Astrocyte of the spinal cord (primary cell): ENCODE results near the gene RNF113B.

Experiments
- DNase-seq: peaks from one replicate; pipeline ENCODE4 v3.0.0; 2011; ENCODE audit warnings: low read depth, low spot score
- H3K4me3 ChIP-seq: 2 replicates; pipeline ENCODE4 v1.5.1; 2011; ENCODE audit warnings: low read depth, mild to moderate bottlenecking, low read length, moderate library complexity
- CTCF ChIP-seq: IDR thresholded peaks from 2 replicates; pipeline ENCODE4 v1.5.1; 2012; ENCODE audit warnings: low read depth, mild to moderate bottlenecking, low read length, inconsistent platforms
- in situ Hi-C: cut with HindIII; loops from 2 replicates; pipeline ENCODE4 v1.10.0; 2017; ENCODE audit warnings: low sequenced_read_pairs

Gene RNF113B

GRCh38 chr13:98144801-98145350, 32.2 kb downstream of the RNF113B start:
- in situ Hi-C loops = no loop called here
- peak; percentile 60 for DNase-seq
- peak; percentile 29 for TF ChIP-seq CTCF
- H3K4me3 ChIP-seq = peak overlapping the region; percentile 64

GRCh38 chr13:98144027-98144741, 32.9 kb downstream of the RNF113B start:
- peak overlapping the region; percentile 64 for H3K4me3 ChIP-seq

GRCh38 chr13:98143601-98144026, 33.5 kb downstream of the RNF113B start:
- peak overlapping the region; percentile 64 for H3K4me3 ChIP-seq
- no peak for DNase-seq
- no peak for TF ChIP-seq CTCF
- in situ Hi-C loops = no loop called here

More at GRCh38 chr13:98144027-98144741, 32.9 kb downstream of the RNF113B start:
- in situ Hi-C loops = no loop called here
- DNase-seq = peak; percentile 53
- no peak for TF ChIP-seq CTCF

GRCh38 chr13:98143157-98143553, 33.9 kb downstream of the RNF113B start:
- no peak for TF ChIP-seq CTCF
- no peak for DNase-seq
- H3K4me3 ChIP-seq = peak overlapping the region; percentile 64
- in situ Hi-C loops = no loop called here

GRCh38 chr13:98142380-98143156, 34.5 kb downstream of the RNF113B start, which contains the start of gene FARP1:
TSS of gene FARP1 (plus strand) at chr13:98143094. CDS start at chr13:98213243, 70,149 bp downstream.
- in situ Hi-C loops = no loop called here
- H3K4me3 ChIP-seq = peak within 1 kb of the TSS; percentile 64
- DNase-seq = peak; percentile 66
- peak; percentile 22 for TF ChIP-seq CTCF

- peak overlapping the region; percentile 52 for H3K4me3 ChIP-seq
- in situ Hi-C loops = no loop called here
- no peak for TF ChIP-seq CTCF
- DNase-seq = no peak
Measured at GRCh38 chr13:98141509-98142379, 35.3 kb downstream of the RNF113B start.
